Measurements from ENCODE around the gene LOC101059915. TPM values are rescaled to one million over a fixed set of nuclear protein-coding genes. Genes with fewer than 3 reads are reported as not detected.

LOC101059915 gene

Small RNAs within 50 kb of the gene (small RNA-seq; reads per million reads assigned to genes)
- not detected for gene BX276092.4

Other genes starting within 250 kb of the LOC101059915 start
- gene OGT, start 134.4 kb upstream of the LOC101059915 start, total RNA-seq = 295 TPM
- gene GCNA, start 89.1 kb upstream of the LOC101059915 start, total RNA-seq = 0.81 TPM
- gene CXCR3, start 49.0 kb upstream of the LOC101059915 start, total RNA-seq = 0.27 TPM
- gene CXorf49, start 50.7 kb downstream of the LOC101059915 start, total RNA-seq = not detected
- not detected for gene CXorf49B, start 95.8 kb downstream of the LOC101059915 start, total RNA-seq
- 14.8 TPM for gene NHSL2, start 243.3 kb downstream of the LOC101059915 start, total RNA-seq

Data from hematopoietic multipotent progenitor cell (in vitro differentiated cells).